ENCODE results near the gene LMX1A.

The LMX1A gene

GRCh38 chr1:165325460-165326203 is 30.9 kb downstream of the LMX1A start:
- Histone ChIP-seq H3K9me3 (ENCODE audit: control insufficient read depth, insufficient read depth, low read length) (no peaks in the 10 kb centered on the region), H3K4me1 (ENCODE audit: insufficient read depth, low read length) (no peaks in the 10 kb centered on the region), H3K36me3 (ENCODE audit: insufficient read depth, low read length) (no peaks in the 10 kb centered on the region), H3K9ac (ENCODE audit: low read depth, low read length) (no peak overlapping the region)

DNA sequence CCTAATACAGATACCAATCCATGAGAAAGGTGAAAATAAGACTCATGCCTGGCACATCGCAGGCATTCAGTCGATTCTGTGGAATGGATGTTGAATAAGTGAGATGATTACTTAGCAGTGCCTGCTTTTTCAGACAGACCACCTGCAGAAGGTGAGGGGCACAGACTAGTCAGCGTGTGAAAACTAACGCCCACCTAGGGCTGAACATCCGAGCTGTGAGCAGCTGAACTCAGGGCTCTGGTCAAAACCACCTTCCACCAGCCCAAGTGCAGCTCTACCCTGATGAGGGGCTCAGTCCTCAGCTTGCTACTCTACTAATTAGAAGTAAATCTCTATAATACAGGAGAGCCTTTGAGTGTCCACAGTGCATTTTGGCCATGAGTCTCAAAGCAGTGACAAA is 32.5 kb downstream of the LMX1A start:
- Histone ChIP-seq H3K36me3 (ENCODE audit: insufficient read depth, low read length) (no peaks in the 10 kb centered on the region), H3K9me3 (ENCODE audit: control insufficient read depth, insufficient read depth, low read length) (no peaks in the 10 kb centered on the region), H3K9ac (ENCODE audit: low read depth, low read length) (no peak overlapping the region)

GRCh38 chr1:165317612-165318011 is 38.9 kb downstream of the LMX1A start:
- H3K4me1 ChIP-seq (ENCODE audit: insufficient read depth, low read length), result 0 out of 2 replicates have a peak, but pooled peaks cover 4% of the 10 kb centered on the region
- no peaks in the 10 kb centered on the region for H3K36me3 ChIP-seq (ENCODE audit: insufficient read depth, low read length)
- no peaks in the 10 kb centered on the region for H3K9me3 ChIP-seq (ENCODE audit: control insufficient read depth, insufficient read depth, low read length)
- H3K9ac ChIP-seq (ENCODE audit: low read depth, low read length), result no peak overlapping the region

More for the DNA sequence above, 32.5 kb downstream of the LMX1A start:
- no peaks in the 10 kb centered on the region for H3K4me1 ChIP-seq (ENCODE audit: insufficient read depth, low read length)

DNA sequence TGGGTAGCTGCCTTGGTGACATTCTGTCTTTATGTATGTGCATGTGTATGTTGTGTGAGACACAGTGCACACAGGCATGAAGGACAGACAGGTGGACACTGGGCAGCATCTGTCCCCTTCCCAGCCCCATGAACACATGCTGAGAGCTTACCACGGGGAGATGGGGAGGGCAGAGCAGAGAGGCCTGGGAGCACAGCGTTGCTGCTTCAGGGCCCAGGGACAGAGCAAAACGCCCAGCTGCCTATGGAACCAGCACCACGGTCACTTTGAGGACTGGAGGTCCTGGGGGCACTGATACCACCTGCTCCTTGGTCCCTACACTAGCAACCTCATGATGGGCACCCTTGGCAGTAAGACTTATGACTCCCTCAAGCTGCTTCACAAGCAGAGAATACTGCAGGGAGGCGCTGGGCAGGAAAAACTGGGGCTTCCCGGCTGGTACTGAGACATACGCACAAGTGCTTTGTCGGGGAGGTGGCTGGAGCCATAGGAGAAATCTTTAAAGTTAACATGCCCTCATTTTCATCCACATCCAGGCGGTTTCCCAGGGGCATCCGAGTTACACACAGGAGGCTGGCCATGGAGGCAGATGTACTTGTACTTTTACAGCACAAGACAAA is 40.3 kb downstream of the LMX1A start:
- H3K36me3 ChIP-seq (ENCODE audit: insufficient read depth, low read length), result no peaks in the 10 kb centered on the region
- H3K4me1 ChIP-seq (ENCODE audit: insufficient read depth, low read length), result 0 out of 2 replicates have a peak, but pooled peaks cover 4% of the 10 kb centered on the region
- H3K9me3 ChIP-seq (ENCODE audit: control insufficient read depth, insufficient read depth, low read length), result no peaks in the 10 kb centered on the region
- no peak overlapping the region for H3K9ac ChIP-seq (ENCODE audit: low read depth, low read length)

DNA sequence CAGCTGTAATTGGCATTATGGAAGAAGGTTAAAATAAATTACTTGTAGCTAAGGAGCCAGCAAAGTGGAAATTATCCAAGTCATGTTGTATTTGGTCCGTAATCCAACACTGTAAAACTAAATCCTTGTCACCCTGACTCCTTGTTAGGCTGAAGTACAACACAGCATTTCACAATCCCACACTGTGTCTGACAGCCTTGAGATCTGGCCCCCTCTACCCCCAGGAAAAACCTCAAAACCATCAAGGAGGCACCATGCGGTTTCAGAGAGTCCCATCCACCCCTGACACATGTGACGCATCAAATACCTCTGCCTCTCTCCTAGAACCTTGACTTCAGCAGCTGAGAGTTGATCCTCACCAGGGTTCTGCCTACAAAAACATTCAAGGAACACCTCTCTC is 41.0 kb downstream of the LMX1A start:
- Histone ChIP-seq H3K4me1 (ENCODE audit: insufficient read depth, low read length) (0 out of 2 replicates have a peak, but pooled peaks cover 4% of the 10 kb centered on the region), H3K36me3 (ENCODE audit: insufficient read depth, low read length) (no peaks in the 10 kb centered on the region), H3K9ac (ENCODE audit: low read depth, low read length) (no peak overlapping the region), H3K9me3 (ENCODE audit: control insufficient read depth, insufficient read depth, low read length) (no peaks in the 10 kb centered on the region)

DNA sequence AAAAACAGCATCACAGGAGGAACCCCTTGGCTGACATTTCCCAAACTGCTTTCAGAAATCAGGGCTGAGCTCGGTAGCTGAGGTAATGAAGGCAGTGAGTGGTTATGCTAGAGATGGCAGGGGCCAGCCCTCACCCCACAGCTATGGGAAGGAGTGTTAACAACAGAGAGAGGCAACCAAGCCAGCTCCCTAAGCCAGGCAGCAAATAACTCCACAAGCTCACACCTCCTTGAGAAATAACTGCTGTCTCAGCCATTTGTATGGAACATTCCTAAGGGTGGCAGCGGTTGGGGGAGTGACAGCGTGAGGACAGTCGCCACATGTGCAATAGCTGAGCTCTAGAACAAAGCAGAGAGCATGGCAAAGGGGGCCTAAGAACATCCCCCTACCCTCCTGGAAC is 42.6 kb downstream of the LMX1A start:
- Histone ChIP-seq H3K4me1 (ENCODE audit: insufficient read depth, low read length) (0 out of 2 replicates have a peak, but pooled peaks cover 4% of the 10 kb centered on the region), H3K36me3 (ENCODE audit: insufficient read depth, low read length) (no peaks in the 10 kb centered on the region), H3K9ac (ENCODE audit: low read depth, low read length) (no peak overlapping the region), H3K9me3 (ENCODE audit: control insufficient read depth, insufficient read depth, low read length) (no peaks in the 10 kb centered on the region)

DNA sequence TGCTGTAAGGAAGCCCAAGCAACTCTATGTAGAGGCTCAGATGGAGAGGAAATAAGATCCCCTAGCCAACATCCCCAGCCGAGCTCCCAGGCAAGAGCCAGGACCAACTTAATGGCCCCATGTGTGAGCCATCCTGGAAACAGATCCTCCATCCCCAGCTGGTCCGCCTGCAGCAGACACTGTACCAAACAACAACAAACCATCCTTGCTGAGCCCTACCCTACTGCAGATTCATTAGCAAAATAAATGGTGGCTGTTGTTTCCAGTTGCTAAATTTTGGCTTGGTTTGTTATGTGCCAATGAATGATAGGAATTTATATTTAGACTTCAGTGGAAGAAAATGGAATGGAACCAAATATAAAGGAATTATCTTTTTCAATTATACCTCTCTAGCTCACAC is 43.9 kb downstream of the LMX1A start:
- H3K4me1 ChIP-seq (ENCODE audit: insufficient read depth, low read length), result 0 out of 2 replicates have a peak, but pooled peaks cover 4% of the 10 kb centered on the region
- H3K9me3 ChIP-seq (ENCODE audit: control insufficient read depth, insufficient read depth, low read length), result no peaks in the 10 kb centered on the region
- H3K9ac ChIP-seq (ENCODE audit: low read depth, low read length), result no peak overlapping the region
- no peaks in the 10 kb centered on the region for H3K36me3 ChIP-seq (ENCODE audit: insufficient read depth, low read length)

- Histone ChIP-seq H3K36me3 (ENCODE audit: insufficient read depth, low read length) (no peaks in the 10 kb centered on the region), H3K9ac (ENCODE audit: low read depth, low read length) (no peak overlapping the region), H3K9me3 (ENCODE audit: control insufficient read depth, insufficient read depth, low read length) (no peaks in the 10 kb centered on the region), H3K4me1 (ENCODE audit: insufficient read depth, low read length) (no peaks in the 10 kb centered on the region)
Measured at GRCh38 chr1:165306543-165307434, 49.7 kb downstream of the LMX1A start.

- H3K9ac ChIP-seq (ENCODE audit: low read depth, low read length), result no peak overlapping the region
- no peaks in the 10 kb centered on the region for H3K36me3 ChIP-seq (ENCODE audit: insufficient read depth, low read length)
Measured at GRCh38 chr1:165303386-165303785, 53.1 kb downstream of the LMX1A start.

DNA sequence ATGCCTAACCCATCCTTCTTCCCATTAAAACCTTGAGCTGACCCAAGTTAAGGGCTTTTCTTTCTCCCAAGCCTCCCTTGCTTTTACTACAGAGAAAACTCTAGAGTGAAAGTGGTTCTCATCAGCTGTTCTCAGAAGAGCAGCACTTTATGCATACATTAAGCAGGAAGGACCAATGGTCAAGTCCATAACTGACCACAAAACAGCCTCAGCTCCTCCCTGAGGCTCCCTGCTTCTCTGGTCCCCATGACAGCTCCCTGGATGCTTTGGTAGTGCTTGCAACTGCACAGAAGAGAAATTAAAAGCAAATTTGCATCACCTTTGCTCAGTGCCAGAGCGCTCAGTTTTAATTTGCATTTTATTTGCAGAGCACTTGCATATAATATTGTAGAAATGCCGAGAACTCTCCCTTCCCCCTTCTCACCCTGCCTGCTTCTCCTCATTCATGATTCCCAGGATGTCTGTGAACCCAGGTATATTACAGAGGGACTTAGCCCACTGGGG is 56.1 kb downstream of the LMX1A start:
- H3K9ac ChIP-seq (ENCODE audit: low read depth, low read length), result no peak overlapping the region
- no peaks in the 10 kb centered on the region for H3K9me3 ChIP-seq (ENCODE audit: control insufficient read depth, insufficient read depth, low read length)
- H3K36me3 ChIP-seq (ENCODE audit: insufficient read depth, low read length), result no peaks in the 10 kb centered on the region
- H3K4me1 ChIP-seq (ENCODE audit: insufficient read depth, low read length), result no peaks in the 10 kb centered on the region

More at GRCh38 chr1:165303386-165303785, 53.1 kb downstream of the LMX1A start:
- Histone ChIP-seq H3K4me1 (ENCODE audit: insufficient read depth, low read length) (no peaks in the 10 kb centered on the region), H3K9me3 (ENCODE audit: control insufficient read depth, insufficient read depth, low read length) (no peaks in the 10 kb centered on the region)

DNA sequence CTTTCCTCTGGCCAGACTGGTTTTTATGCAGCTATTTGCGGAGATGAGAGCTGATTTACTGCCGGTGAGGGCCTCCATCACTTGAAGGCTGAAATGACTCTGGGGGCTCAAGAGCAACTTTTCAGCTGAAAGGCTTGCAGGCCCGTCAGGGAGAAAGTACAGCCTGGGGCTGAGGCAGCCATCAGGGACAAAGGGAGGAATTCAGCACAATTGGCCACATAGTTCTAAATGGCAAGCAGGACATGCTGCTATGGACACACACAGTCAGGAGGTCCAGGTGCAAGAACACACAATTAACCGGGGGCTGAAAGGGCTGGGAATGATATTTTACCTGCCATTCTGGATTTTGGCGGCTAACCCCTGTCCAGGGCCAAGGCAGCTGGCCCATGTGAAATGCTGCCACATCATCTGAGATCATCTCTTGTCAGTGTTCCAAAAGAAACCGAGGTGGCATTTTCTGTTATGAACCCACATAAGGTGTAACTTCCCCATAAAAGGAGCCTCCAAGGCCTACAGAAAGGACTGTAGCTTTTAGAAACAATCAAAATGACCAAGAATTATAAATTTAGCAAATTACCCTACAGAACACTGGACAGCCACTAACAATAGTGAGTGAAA is 58.2 kb downstream of the LMX1A start:
- H3K9me3 ChIP-seq (ENCODE audit: control insufficient read depth, insufficient read depth, low read length), result no peaks in the 10 kb centered on the region
- no peak overlapping the region for H3K9ac ChIP-seq (ENCODE audit: low read depth, low read length)
- no peaks in the 10 kb centered on the region for H3K36me3 ChIP-seq (ENCODE audit: insufficient read depth, low read length)
- no peaks in the 10 kb centered on the region for H3K4me1 ChIP-seq (ENCODE audit: insufficient read depth, low read length)

GRCh38 chr1:165296205-165296604 is 60.3 kb downstream of the LMX1A start:
- no peaks in the 10 kb centered on the region for H3K36me3 ChIP-seq (ENCODE audit: insufficient read depth, low read length)
- no peaks in the 10 kb centered on the region for H3K9me3 ChIP-seq (ENCODE audit: control insufficient read depth, insufficient read depth, low read length)
- no peaks in the 10 kb centered on the region for H3K4me1 ChIP-seq (ENCODE audit: insufficient read depth, low read length)
- no peak overlapping the region for H3K9ac ChIP-seq (ENCODE audit: low read depth, low read length)

- Histone ChIP-seq H3K9ac (ENCODE audit: low read depth, low read length) (no peak overlapping the region), H3K36me3 (ENCODE audit: insufficient read depth, low read length) (no peaks in the 10 kb centered on the region), H3K4me1 (ENCODE audit: insufficient read depth, low read length) (peaks cover 20% of the 10 kb centered on the region), H3K9me3 (ENCODE audit: control insufficient read depth, insufficient read depth, low read length) (no peaks in the 10 kb centered on the region)
Measured at GRCh38 chr1:165290148-165290547, 66.4 kb downstream of the LMX1A start.

GRCh38 chr1:165289556-165289955 is 67.0 kb downstream of the LMX1A start:
- peaks cover 20% of the 10 kb centered on the region for H3K4me1 ChIP-seq (ENCODE audit: insufficient read depth, low read length)
- no peaks in the 10 kb centered on the region for H3K36me3 ChIP-seq (ENCODE audit: insufficient read depth, low read length)
- H3K9ac ChIP-seq (ENCODE audit: low read depth, low read length), result no peak overlapping the region
- no peaks in the 10 kb centered on the region for H3K9me3 ChIP-seq (ENCODE audit: control insufficient read depth, insufficient read depth, low read length)

All from ES-I3 (cell line).